ENCODE results near the gene MMP24. TPM values are rescaled to one million over a fixed set of nuclear protein-coding genes. Genes with fewer than 3 reads are reported as not detected.

Gene MMP24
- total and polyA plus RNA-seq, 2 of the 13 experiments (the other 11 are each of a cell fraction or from before 2014, with no cell fraction given), result 0.29 to 0.35 TPM

DNA sequence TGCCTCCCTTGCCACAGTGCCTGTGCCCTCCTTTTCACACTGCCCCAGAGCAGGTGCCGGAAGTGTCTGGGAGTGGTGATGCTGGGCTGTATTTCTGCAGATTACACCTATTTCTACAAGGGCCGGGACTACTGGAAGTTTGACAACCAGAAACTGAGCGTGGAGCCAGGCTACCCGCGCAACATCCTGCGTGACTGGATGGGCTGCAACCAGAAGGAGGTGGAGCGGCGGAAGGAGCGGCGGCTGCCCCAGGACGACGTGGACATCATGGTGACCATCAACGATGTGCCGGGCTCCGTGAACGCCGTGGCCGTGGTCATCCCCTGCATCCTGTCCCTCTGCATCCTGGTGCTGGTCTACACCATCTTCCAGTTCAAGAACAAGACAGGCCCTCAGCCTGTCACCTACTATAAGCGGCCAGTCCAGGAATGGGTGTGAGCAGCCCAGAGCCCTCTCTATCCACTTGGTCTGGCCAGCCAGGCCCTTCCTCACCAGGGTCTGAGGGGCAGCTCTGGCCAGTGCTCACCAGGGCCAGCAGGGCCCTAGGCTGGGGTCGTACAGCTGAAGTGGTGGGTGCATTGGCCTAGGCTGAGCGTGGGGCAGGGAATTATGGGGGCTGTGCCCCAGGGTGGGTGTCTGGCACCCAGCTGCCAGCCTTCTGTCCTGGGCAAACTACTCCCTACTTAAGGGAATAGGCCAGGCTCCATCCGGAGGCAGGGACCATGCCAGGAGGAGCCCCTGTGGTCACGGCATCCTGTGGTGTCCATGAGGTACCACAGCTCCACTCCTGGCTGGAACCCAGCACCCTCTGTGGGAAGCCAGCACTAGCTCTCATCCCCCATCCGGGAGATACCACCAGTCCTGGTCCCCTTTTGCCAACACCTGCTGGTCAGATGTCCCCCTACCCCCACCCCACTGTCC is 47.9 kb downstream of the MMP24 start (continued):
- TF ChIP-seq, protein P1, sequence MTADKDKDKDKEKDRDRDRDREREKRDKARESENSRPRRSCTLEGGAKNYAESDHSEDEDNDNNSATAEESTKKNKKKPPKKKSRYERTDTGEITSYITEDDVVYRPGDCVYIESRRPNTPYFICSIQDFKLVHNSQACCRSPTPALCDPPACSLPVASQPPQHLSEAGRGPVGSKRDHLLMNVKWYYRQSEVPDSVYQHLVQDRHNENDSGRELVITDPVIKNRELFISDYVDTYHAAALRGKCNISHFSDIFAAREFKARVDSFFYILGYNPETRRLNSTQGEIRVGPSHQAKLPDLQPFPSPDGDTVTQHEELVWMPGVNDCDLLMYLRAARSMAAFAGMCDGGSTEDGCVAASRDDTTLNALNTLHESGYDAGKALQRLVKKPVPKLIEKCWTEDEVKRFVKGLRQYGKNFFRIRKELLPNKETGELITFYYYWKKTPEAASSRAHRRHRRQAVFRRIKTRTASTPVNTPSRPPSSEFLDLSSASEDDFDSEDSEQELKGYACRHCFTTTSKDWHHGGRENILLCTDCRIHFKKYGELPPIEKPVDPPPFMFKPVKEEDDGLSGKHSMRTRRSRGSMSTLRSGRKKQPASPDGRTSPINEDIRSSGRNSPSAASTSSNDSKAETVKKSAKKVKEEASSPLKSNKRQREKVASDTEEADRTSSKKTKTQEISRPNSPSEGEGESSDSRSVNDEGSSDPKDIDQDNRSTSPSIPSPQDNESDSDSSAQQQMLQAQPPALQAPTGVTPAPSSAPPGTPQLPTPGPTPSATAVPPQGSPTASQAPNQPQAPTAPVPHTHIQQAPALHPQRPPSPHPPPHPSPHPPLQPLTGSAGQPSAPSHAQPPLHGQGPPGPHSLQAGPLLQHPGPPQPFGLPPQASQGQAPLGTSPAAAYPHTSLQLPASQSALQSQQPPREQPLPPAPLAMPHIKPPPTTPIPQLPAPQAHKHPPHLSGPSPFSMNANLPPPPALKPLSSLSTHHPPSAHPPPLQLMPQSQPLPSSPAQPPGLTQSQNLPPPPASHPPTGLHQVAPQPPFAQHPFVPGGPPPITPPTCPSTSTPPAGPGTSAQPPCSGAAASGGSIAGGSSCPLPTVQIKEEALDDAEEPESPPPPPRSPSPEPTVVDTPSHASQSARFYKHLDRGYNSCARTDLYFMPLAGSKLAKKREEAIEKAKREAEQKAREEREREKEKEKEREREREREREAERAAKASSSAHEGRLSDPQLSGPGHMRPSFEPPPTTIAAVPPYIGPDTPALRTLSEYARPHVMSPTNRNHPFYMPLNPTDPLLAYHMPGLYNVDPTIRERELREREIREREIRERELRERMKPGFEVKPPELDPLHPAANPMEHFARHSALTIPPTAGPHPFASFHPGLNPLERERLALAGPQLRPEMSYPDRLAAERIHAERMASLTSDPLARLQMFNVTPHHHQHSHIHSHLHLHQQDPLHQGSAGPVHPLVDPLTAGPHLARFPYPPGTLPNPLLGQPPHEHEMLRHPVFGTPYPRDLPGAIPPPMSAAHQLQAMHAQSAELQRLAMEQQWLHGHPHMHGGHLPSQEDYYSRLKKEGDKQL (CRISPR knock-in tag; IDR thresholded peaks at IDR 0.05; ENCODE audit: low read depth), result no peak
- TF ChIP-seq ZNF225 (CRISPR knock-in tag; IDR thresholded peaks at IDR 0.05), result no peak
- no peak for TF ChIP-seq HCFC1 (IDR thresholded peaks at IDR 0.05; ENCODE audit: low read depth, low read length)
- TF ChIP-seq ZNF709 (CRISPR knock-in tag; IDR thresholded peaks at IDR 0.05), result 0 out of 2 replicates have a peak, but pooled peaks have one; percentile 29
- TF ChIP-seq ATAD3A (CRISPR knock-in tag; IDR thresholded peaks at IDR 0.05), result no peak
- TF ChIP-seq AGO2 (optimal IDR thresholded peaks at IDR 0.05; ENCODE audit: low read depth, low read length), result peak; percentile 96
- no peak for TF ChIP-seq ELF3 (CRISPR knock-in tag; IDR thresholded peaks at IDR 0.05)
- TF ChIP-seq, protein P2, sequence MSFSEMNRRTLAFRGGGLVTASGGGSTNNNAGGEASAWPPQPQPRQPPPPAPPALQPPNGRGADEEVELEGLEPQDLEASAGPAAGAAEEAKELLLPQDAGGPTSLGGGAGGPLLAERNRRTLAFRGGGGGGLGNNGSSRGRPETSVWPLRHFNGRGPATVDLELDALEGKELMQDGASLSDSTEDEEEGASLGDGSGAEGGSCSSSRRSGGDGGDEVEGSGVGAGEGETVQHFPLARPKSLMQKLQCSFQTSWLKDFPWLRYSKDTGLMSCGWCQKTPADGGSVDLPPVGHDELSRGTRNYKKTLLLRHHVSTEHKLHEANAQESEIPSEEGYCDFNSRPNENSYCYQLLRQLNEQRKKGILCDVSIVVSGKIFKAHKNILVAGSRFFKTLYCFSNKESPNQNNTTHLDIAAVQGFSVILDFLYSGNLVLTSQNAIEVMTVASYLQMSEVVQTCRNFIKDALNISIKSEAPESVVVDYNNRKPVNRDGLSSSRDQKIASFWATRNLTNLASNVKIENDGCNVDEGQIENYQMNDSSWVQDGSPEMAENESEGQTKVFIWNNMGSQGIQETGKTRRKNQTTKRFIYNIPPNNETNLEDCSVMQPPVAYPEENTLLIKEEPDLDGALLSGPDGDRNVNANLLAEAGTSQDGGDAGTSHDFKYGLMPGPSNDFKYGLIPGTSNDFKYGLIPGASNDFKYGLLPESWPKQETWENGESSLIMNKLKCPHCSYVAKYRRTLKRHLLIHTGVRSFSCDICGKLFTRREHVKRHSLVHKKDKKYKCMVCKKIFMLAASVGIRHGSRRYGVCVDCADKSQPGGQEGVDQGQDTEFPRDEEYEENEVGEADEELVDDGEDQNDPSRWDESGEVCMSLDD (CRISPR knock-in tag; IDR thresholded peaks at IDR 0.05; ENCODE audit: borderline replicate concordance), result no peak
- no peak for TF ChIP-seq SMAD3 (CRISPR knock-in tag; IDR thresholded peaks at IDR 0.05)

All from HepG2 (cell line).